Nasal cavity respiratory epithelium epithelial cell of viscerocranial mucosa (primary cell): ENCODE data around the gene CMC1. TPM values are rescaled to one million over a fixed set of nuclear protein-coding genes. Genes with fewer than 3 reads are reported as not detected.

Experiments used
- total RNA-seq: library from RNA; depleted of rRNA; stranded (reverse); fragments of >200 nt; gene quantifications from 2 replicates; pipeline ENCODE4 v1.2.3, GENCODE V29; 2014

CMC1 gene
- 3.4 and 4.9 TPM in 2 replicates for total RNA-seq

DNA sequence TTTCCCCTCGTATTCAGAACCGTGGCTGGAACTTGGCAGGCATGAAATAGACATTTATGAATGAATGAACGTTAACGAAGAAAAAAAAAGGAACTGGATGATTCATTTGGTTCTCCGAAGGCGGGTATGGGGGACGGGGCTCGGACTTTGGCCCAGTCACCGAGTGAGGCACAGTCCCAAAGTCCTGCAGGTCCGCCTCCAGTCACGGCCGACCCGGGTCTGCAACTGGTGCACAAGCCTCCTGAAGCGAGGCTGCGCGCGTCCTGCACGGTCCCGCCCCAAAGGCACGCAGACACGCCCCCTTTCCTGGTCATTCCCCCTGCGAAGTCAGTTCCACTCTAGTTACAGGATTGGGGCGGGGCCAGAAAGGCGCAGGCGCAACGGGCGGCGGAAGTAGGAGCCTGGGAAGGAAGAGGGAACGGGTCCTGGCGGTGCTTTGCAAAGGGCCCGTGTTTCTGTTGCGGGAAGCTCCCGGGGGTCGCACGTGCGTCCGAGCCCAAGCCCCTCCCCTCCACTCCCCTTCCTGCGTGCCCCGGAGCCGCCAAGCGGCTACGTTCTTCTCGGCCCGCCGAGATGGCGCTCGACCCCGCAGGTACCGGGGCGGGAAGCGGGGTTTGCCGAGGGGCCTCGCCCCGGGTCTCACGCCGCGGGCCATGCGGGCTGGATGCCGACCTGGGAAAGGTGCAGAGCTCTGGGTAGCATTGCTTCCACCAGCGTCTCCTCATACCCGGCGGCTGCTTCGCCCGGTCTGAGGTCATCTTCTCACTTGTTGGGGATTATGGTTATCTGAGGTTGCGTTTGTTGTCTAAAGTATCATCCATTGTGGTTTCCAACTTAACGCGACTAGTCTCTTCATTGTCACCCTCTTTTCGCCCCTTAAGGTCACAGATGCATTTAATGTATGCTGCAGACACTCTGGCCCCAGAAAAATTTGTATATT lies at the start of gene CMC1:
CMC1 (plus strand) TSS at position 399 of the 940 bp plus-strand sequence; CDS start at position 574, 175 bp downstream.

GRCh38 chr3:28348629-28349468 lies 107.4 kb downstream of the CMC1 start, which contains the start of the genes AZI2 and ZCWPW2:
TSS of gene AZI2 (minus strand) at chr3:28348824. CDS start at chr3:28340617, 8,207 bp downstream.
TSS of gene ZCWPW2 (plus strand) at chr3:28348721. CDS start at chr3:28413069, 64,348 bp downstream.

Other genes starting within 250 kb of the CMC1 start
- 0.34 and 0.78 TPM in 2 replicates for gene ZCWPW2, start 107.1 kb downstream of the CMC1 start, total RNA-seq
- gene AZI2, start 107.2 kb downstream of the CMC1 start, total RNA-seq, result 109 and 183 TPM in 2 replicates